GM20000 (cell line): ENCODE data around the gene AGAP3.
"Not testable (repeated sequence)": the region's sequence is repeated elsewhere in the genome, so short reads cannot be mapped to it uniquely, and the experiment has no call there.

ENCODE experiments used
- DNase-seq: peaks from one replicate; pipeline ENCODE4 v3.0.0; 2012; ENCODE audit warnings: low spot score
- TF ChIP-seq, protein P1 (sequence below): IDR thresholded peaks from 2 replicates; pipeline ENCODE4 v1.5.1; 2012; ENCODE audit warnings: mild to moderate bottlenecking, control low read depth; ENCODE audit errors: extremely low read depth, missing control alignments

AGAP3 gene

DNA sequence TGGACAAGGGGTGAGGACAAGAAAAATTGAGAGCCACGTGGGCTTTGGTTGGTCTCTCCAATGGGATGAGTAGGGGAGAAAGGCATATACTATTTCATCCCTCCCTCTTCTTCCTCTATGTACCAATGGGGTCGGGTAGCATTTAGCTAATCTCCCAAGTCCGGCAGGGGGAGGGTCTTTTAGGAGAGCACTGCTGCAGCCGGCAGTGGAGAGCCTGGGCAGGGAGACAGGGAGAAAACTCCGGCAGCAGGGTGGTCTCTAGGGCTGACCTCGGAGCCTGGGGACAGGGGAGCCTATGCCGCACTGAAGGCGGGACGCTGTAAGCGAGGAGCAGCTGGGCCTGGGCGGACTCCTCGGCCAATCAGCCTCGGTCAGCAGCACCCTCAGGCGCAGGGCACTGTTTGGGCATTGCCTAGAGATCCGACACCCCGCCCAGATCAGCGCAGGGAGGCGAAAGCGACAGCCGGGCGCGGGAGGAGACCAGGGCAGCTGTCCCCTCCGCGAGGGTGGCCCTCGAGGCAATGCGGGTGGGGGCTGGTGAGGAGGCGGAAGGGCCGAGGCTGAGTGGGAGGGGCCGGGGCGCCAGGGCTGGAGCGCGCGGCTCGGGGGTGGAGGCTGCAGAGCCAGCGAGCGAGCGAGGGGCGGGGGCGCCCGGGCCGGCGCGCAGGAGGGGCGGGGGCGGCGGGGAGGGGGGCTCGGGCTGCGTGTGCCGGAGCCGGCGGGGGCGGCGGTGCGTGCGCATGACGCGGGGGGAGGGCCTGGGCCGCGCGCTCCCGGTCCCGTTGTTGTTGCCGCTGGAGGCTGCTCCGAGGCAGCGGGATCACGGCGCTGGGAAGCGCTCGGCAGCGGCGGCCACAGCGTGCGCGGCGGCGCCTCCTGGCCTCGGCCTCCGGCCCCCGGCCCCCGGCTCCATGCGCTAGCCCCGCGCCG lies at the start of gene AGAP3:
Gene AGAP3 (plus strand): TSS at position 785 of the 930 bp plus-strand sequence. CDS start 267 bp downstream, outside the sequence.
- peak; percentile 97 for DNase-seq
- TF ChIP-seq, protein P1, sequence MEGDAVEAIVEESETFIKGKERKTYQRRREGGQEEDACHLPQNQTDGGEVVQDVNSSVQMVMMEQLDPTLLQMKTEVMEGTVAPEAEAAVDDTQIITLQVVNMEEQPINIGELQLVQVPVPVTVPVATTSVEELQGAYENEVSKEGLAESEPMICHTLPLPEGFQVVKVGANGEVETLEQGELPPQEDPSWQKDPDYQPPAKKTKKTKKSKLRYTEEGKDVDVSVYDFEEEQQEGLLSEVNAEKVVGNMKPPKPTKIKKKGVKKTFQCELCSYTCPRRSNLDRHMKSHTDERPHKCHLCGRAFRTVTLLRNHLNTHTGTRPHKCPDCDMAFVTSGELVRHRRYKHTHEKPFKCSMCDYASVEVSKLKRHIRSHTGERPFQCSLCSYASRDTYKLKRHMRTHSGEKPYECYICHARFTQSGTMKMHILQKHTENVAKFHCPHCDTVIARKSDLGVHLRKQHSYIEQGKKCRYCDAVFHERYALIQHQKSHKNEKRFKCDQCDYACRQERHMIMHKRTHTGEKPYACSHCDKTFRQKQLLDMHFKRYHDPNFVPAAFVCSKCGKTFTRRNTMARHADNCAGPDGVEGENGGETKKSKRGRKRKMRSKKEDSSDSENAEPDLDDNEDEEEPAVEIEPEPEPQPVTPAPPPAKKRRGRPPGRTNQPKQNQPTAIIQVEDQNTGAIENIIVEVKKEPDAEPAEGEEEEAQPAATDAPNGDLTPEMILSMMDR, result no peak

DNA sequence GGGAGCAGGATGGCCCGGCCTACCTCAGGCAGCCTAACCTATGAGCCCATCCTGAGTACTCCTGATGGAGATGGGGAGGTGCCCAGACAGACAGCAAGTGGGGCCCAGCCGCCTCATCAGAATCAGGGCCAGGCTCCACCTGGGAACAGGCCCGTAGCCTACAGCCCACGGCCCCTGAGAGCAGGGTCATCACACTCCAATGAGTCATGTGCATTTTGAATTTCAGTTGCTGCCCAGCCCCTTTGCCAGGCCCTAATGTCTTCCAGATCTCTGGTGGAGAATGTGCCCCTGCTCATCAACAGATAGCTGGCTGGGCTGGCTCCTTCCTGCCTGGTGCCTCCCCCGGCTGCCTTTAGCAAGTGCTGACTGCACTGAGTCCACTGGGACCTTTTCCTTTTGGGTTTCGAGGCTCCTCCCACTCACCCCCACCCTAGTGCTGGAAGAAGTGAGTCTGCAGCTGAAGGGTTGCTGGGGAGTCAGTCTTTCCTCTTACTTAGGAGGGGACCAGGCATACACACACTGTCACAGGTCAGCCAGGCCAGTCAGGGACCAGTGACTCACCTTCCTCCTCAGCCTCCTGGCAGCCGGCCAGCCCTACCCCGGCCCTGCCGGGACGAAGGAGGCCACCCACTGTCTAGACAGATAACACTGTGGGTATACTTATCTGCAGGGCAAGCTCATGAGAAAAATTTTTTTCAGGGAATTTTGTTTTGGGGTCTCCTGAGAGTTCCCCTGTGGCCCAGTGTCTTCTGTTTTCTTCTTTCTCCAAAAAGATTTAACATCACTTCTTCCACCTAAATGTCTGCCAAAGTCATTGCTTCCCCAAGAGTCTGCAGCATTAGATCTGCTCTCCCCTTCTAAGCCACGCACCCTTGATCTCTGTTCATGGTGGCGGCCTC lies 47.1 kb upstream of the AGAP3 start:
- TF ChIP-seq, protein P1, result no peak
- DNase-seq, result no peak

DNA sequence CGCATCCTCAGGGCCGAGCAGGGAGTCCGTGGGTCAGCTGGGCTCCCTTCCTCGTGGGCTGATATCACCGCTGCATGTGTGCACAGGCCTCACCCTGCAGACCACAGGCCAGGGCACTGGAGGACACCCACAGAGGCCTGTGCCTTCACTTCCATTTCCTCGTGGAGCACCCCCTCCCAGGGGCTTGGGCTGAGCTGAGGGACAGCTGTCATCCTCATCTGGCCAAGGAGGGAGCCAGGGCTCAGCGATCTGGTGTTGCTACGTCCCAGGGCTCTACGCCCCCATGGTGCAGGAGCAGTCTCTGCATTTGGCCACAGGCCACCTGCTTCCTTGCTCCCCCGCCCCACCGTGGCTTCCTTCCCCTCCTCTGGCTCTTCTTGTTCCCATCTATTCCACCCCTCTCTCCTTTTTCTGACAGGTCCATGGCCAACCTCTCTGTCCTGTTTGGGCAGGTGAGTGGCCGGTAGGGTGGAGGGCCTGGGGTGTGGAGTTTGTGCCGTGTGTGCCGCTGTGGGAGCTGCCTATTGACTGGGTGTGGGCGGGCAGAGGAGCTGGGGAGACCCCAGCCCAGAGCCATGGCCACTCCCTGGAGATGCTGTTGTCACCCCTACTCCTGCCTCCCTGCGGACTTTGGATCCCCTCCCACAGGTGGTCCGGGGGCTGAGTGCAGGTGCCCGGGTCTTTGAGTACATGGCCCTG lies 46.3 kb upstream of the AGAP3 start:
- TF ChIP-seq, protein P1, result no peak
- no peak for DNase-seq

DNA sequence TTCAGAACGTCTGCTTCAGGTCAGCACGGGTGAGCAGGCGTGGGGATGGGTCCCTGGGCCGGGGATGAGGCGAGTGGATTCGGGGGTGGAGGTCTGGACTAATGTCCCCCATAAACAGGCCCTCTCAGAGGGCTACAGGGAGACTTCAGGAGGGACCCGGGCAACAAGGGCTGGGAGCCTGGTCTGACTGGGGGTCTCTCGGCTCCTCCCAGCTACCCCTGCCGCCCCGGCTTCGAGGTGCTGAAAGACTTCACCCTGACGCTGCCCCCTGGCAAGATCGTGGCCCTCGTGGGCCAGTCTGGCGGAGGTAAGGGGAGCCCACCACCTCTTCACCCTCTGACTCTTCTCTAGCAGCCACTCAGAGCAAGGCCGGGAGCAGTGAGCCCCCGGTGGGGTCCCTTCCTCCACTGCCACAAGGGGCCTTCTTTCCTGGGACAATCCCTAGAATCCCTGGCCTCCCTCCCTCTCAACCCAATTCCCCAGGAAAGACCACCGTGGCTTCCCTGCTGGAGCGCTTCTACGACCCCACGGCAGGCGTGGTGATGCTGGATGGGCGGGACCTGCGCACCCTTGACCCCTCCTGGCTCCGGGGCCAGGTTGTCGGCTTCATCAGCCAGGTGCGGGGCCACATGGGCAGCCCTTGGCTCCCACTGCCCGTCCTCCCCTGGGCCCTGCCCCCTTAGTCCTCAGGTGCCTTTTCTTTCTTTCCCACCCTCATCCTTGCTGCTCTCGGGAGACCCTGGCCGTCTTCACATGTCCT lies 45.5 kb upstream of the AGAP3 start:
- no peak for DNase-seq
- TF ChIP-seq, protein P1, result no peak

DNA sequence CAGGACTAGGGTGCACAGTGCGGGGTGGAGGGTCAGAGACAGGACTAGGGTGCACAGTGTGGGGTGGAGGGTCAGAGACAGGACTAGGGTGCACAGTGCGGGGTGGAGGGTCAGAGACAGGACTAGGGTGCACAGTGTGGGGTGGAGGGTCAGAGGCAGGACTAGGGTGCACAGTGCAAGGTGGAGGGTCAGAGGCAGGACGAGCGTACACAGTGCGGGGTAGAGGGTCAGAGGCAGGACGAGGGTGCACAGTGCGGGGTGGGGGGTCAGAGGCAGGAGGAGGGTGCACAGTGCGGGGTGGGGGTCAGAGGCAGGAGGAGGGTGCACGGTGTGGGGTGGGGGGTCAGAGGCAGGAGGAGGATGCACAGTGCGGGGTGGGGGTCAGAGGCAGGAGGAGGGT lies 42.8 kb upstream of the AGAP3 start:
- DNase-seq, result not testable (repeated sequence)

DNA sequence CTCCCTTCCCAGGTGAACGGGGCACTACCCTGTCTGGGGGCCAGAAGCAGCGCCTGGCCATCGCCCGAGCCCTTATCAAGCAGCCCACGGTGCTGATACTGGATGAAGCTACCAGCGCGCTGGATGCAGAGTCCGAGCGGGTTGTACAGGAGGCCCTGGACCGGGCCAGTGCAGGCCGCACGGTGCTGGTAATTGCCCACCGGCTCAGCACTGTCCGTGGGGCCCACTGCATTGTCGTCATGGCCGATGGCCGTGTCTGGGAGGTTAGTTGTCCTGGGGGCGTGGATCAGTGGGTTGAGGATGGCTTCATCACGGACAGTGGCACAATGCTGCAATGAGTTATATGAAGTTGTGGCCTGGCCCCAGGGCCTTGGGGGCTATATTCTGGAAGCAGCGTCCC lies 42.3 kb upstream of the AGAP3 start:
- TF ChIP-seq, protein P1, result no peak
- no peak for DNase-seq

DNA sequence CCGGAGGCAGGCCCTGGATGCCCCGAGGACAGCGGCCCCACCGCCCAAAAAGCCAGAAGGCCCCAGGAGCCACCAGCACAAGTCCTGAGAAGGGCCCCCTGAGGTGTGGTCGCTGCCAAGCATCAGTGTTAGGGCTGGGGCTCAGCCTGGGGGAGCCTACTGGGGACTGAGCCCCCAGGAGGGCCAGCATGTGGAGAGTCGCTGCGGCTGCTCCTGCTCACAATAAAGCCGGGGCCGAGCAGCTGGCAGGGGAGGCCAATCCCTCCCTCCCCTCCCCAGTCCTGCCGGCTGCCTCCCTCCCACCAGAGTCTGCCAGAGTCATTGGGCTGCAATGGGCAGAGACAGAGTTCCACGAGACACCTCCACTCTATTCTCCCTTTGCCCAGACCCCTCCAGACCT lies 41.0 kb upstream of the AGAP3 start:
- no peak for DNase-seq
- TF ChIP-seq, protein P1, result no peak
